ENCODE results near the gene GATA2.
A peak's percentile ranks its signal among the peaks of the same experiment; 100 is the strongest.

GATA2 gene

GRCh38 chr3:128490915-128491690, 1.9 kb downstream of the GATA2 start:
- no peak for DNase-seq (ENCODE audit: low read depth, low spot score)
- no peaks in the 10 kb centered on the region for H3K36me3 ChIP-seq (ENCODE audit: insufficient read depth, insufficient read length, low read length)
- H3K9me3 ChIP-seq (ENCODE audit: insufficient read depth, low read length) = no peaks in the 10 kb centered on the region
- peak overlapping the region; percentile 78 for H3K4me3 ChIP-seq (ENCODE audit: insufficient read length, low read depth)
- TF ChIP-seq YY1 (IDR thresholded peaks at IDR 0.05; ENCODE audit: insufficient read depth, insufficient read length) = no peak
- TF ChIP-seq ZNF274 (IDR thresholded peaks at IDR 0.05; ENCODE audit: low read depth, low read length) = no peak
- TF ChIP-seq SUZ12 (IDR thresholded peaks at IDR 0.05; ENCODE audit: extremely low read depth, insufficient read depth, insufficient read length) = no peak
- peaks cover 96% of the 10 kb centered on the region for H3K27me3 ChIP-seq (ENCODE audit: insufficient read depth, insufficient read length)
- peaks cover 40% of the 10 kb centered on the region for H3K4me1 ChIP-seq (ENCODE audit: insufficient read depth, insufficient read length)
- no peak overlapping the region for H3K9ac ChIP-seq (ENCODE audit: insufficient read length, low read depth)

GRCh38 chr3:128490650-128490914, 2.4 kb downstream of the GATA2 start:
- no peaks in the 10 kb centered on the region for H3K9me3 ChIP-seq (ENCODE audit: insufficient read depth, low read length)
- peaks cover 3% of the 10 kb centered on the region for H3K36me3 ChIP-seq (ENCODE audit: insufficient read depth, insufficient read length, low read length)
- peak; percentile 3 for TF ChIP-seq SUZ12 (IDR thresholded peaks at IDR 0.05; ENCODE audit: extremely low read depth, insufficient read depth, insufficient read length)
- TF ChIP-seq YY1 (IDR thresholded peaks at IDR 0.05; ENCODE audit: insufficient read depth, insufficient read length) = no peak
- TF ChIP-seq ZNF274 (IDR thresholded peaks at IDR 0.05; ENCODE audit: low read depth, low read length) = no peak
- peak overlapping the region; percentile 78 for H3K4me3 ChIP-seq (ENCODE audit: insufficient read length, low read depth)
- peaks cover 43% of the 10 kb centered on the region for H3K4me1 ChIP-seq (ENCODE audit: insufficient read depth, insufficient read length)
- peaks cover 96% of the 10 kb centered on the region for H3K27me3 ChIP-seq (ENCODE audit: insufficient read depth, insufficient read length)
- DNase-seq (ENCODE audit: low read depth, low spot score) = no peak
- peak overlapping the region; percentile 86 for H3K9ac ChIP-seq (ENCODE audit: insufficient read length, low read depth)

- no peak for DNase-seq (ENCODE audit: low read depth, low spot score)
- Histone ChIP-seq H3K36me3 (ENCODE audit: insufficient read depth, insufficient read length, low read length) (peaks cover 6% of the 10 kb centered on the region), H3K9ac (ENCODE audit: insufficient read length, low read depth) (peak overlapping the region; percentile 86), H3K27me3 (ENCODE audit: insufficient read depth, insufficient read length) (peaks cover 96% of the 10 kb centered on the region), H3K9me3 (ENCODE audit: insufficient read depth, low read length) (no peaks in the 10 kb centered on the region), H3K4me3 (ENCODE audit: insufficient read length, low read depth) (peak overlapping the region; percentile 78), H3K4me1 (ENCODE audit: insufficient read depth, insufficient read length) (peaks cover 44% of the 10 kb centered on the region)
- TF ChIP-seq YY1 (IDR thresholded peaks at IDR 0.05; ENCODE audit: insufficient read depth, insufficient read length) = no peak
- TF ChIP-seq SUZ12 (IDR thresholded peaks at IDR 0.05; ENCODE audit: extremely low read depth, insufficient read depth, insufficient read length) = peak; percentile 41
- no peak for TF ChIP-seq ZNF274 (IDR thresholded peaks at IDR 0.05; ENCODE audit: low read depth, low read length)
Observed at GRCh38 chr3:128489927-128490649, 2.9 kb downstream of the GATA2 start.

GRCh38 chr3:128489674-128489926, 3.4 kb downstream of the GATA2 start:
- no peaks in the 10 kb centered on the region for H3K9me3 ChIP-seq (ENCODE audit: insufficient read depth, low read length)
- H3K4me3 ChIP-seq (ENCODE audit: insufficient read length, low read depth) = peak overlapping the region; percentile 78
- H3K4me1 ChIP-seq (ENCODE audit: insufficient read depth, insufficient read length) = peaks cover 49% of the 10 kb centered on the region
- H3K27me3 ChIP-seq (ENCODE audit: insufficient read depth, insufficient read length) = peaks cover 96% of the 10 kb centered on the region
- peaks cover 6% of the 10 kb centered on the region for H3K36me3 ChIP-seq (ENCODE audit: insufficient read depth, insufficient read length, low read length)
- peak overlapping the region; percentile 86 for H3K9ac ChIP-seq (ENCODE audit: insufficient read length, low read depth)
- TF ChIP-seq SUZ12 (IDR thresholded peaks at IDR 0.05; ENCODE audit: extremely low read depth, insufficient read depth, insufficient read length) (no peak), YY1 (IDR thresholded peaks at IDR 0.05; ENCODE audit: insufficient read depth, insufficient read length) (no peak), ZNF274 (IDR thresholded peaks at IDR 0.05; ENCODE audit: low read depth, low read length) (no peak)
- DNase-seq (ENCODE audit: low read depth, low spot score) = no peak

GRCh38 chr3:128488991-128489673, 3.9 kb downstream of the GATA2 start:
- Histone ChIP-seq H3K27me3 (ENCODE audit: insufficient read depth, insufficient read length) (peaks cover 92% of the 10 kb centered on the region), H3K4me3 (ENCODE audit: insufficient read length, low read depth) (peak overlapping the region; percentile 78), H3K9me3 (ENCODE audit: insufficient read depth, low read length) (no peaks in the 10 kb centered on the region), H3K9ac (ENCODE audit: insufficient read length, low read depth) (peak overlapping the region; percentile 86), H3K36me3 (ENCODE audit: insufficient read depth, insufficient read length, low read length) (peaks cover 6% of the 10 kb centered on the region), H3K4me1 (ENCODE audit: insufficient read depth, insufficient read length) (peaks cover 49% of the 10 kb centered on the region)
- DNase-seq (ENCODE audit: low read depth, low spot score) = no peak
- TF ChIP-seq ZNF274 (IDR thresholded peaks at IDR 0.05; ENCODE audit: low read depth, low read length) (no peak), YY1 (IDR thresholded peaks at IDR 0.05; ENCODE audit: insufficient read depth, insufficient read length) (no peak), SUZ12 (IDR thresholded peaks at IDR 0.05; ENCODE audit: extremely low read depth, insufficient read depth, insufficient read length) (no peak)

- H3K27me3 ChIP-seq (ENCODE audit: insufficient read depth, insufficient read length) = peaks cover 92% of the 10 kb centered on the region
Observed at GRCh38 chr3:128488636-128488990, 4.4 kb downstream of the GATA2 start.

More at GRCh38 chr3:128488636-128488990, 4.4 kb downstream of the GATA2 start:
- H3K36me3 ChIP-seq (ENCODE audit: insufficient read depth, insufficient read length, low read length) = peaks cover 6% of the 10 kb centered on the region
- TF ChIP-seq SUZ12 (IDR thresholded peaks at IDR 0.05; ENCODE audit: extremely low read depth, insufficient read depth, insufficient read length) = no peak
- TF ChIP-seq ZNF274 (IDR thresholded peaks at IDR 0.05; ENCODE audit: low read depth, low read length) = no peak
- TF ChIP-seq YY1 (IDR thresholded peaks at IDR 0.05; ENCODE audit: insufficient read depth, insufficient read length) = no peak
- DNase-seq (ENCODE audit: low read depth, low spot score) = no peak
- peak overlapping the region; percentile 68 for H3K9ac ChIP-seq (ENCODE audit: insufficient read length, low read depth)
- no peaks in the 10 kb centered on the region for H3K9me3 ChIP-seq (ENCODE audit: insufficient read depth, low read length)
- peak overlapping the region; percentile 78 for H3K4me3 ChIP-seq (ENCODE audit: insufficient read length, low read depth)
- peaks cover 48% of the 10 kb centered on the region for H3K4me1 ChIP-seq (ENCODE audit: insufficient read depth, insufficient read length)
